Psoas muscle (tissue), 8 donors: ENCODE results near the gene CD300LF. TPM values are rescaled to one million over a fixed set of nuclear protein-coding genes. Genes with fewer than 3 reads are reported as not detected.
A peak's percentile ranks its signal among the peaks of the same experiment; 100 is the strongest.

Experiments used
- ATAC-seq, 4 donors: fragments of 200-7000 bp; cut with Tn5 transposase; one replicate each; pipeline ENCODE4 v1.9.1; 2020; ENCODE audit warnings: moderate library complexity in 3 of 4, mild to moderate bottlenecking in 2 of 4
- DNase-seq, 2 donors: peaks; one replicate each; pipeline ENCODE4 v3.0.0-alpha.2; 2020
- H3K27ac ChIP-seq: fragments of 200-600 bp; one replicate; pipeline ENCODE4 v1.8.0; 2022
- H3K27me3 ChIP-seq, 3 donors: fragments of 200-600 bp in 1 of 3; one replicate each; pipeline versions ENCODE4 v1.6.1 to v1.8.0; 2013 to 2022; ENCODE audit warnings: low read length in 2 of 3, mild to moderate bottlenecking in 2 of 3, moderate library complexity in 1 of 3; ENCODE audit not compliant: insufficient read depth in 3 of 3
- H3K36me3 ChIP-seq, 2 donors: fragments of 200-600 bp in 1 of 2; one replicate each; pipeline versions ENCODE4 v1.6.1 to v1.8.0; 2013 to 2022; ENCODE audit warnings: low read depth in 1 of 2, mild to moderate bottlenecking in 1 of 2, moderate library complexity in 1 of 2; ENCODE audit not compliant: insufficient read depth in 1 of 2
- H3K4me1 ChIP-seq: fragments of 200-600 bp; one replicate; pipeline ENCODE4 v1.8.0; 2022
- H3K4me3 ChIP-seq: fragments of 200-600 bp; one replicate; pipeline ENCODE4 v1.8.0; 2022; ENCODE audit warnings: mild to moderate bottlenecking
- H3K9me3 ChIP-seq: fragments of 200-600 bp; one replicate; pipeline ENCODE4 v1.8.0; 2022
- WGBS, 3 donors: extraction: QIAGEN DNeasy Blood & Tissue Kit; methylation state at CpG; one replicate each; pipeline versions ENCODE4 v1.1.6 to v1.1.7; 2013; 5-methylcytosine and 5-hydroxymethylcytosine counted together
- intact Hi-C, 2 donors: fragments of 100-400 bp; cut with DNase I; formaldehyde crosslinking; loops; one replicate each; pipeline versions ENCODE4 v1.11.0 to v1.14.2; 2022
- polyA plus RNA-seq, 3 donors: library from polyadenylated mRNA; stranded (reverse); fragments of 200-250 nt; gene quantifications; one replicate each; pipeline ENCODE4 v1.2.3, GENCODE V29; 2013
- total RNA-seq, 4 donors: library from RNA; stranded (reverse); fragmentation: NEBNext Ultra II Directional in 2 of 4; extraction: Animal tissue kit (Norgen Biotek cat#: 25700) in 2 of 4; gene quantifications; one replicate each; pipeline versions ENCODE4 v1.2.1 to v1.2.4, GENCODE V29; 2021 to 2023
- TF ChIP-seq, protein P1 (sequence below): fragments of 200-600 bp; IDR thresholded peaks from one replicate; pipeline ENCODE4 v1.8.0; 2022; ENCODE audit warnings: antibody characterized with exemption
- donor health status: healthy with polysubstance abuse.
- donor health status: DM: no; HTN: no; CAD: no; lungs with moderate emphysema.
- donor health status: Bipolar disorder and iron deficiency.
- donor health status: healthy.
- donor health status: DM: yes; HTN: yes; CAD: no.
- donor health status: DM: no; HTN: no; CAD: no.
- donor health status: DM: no; HTN: no; CAD: no.
- donor health status: DM: yes; HTN: yes; CAD: no.

CD300LF gene
- total and polyA plus RNA-seq, 7 donors: 0.09 to 0.39 (median 0.24) TPM; not detected in 3

DNA sequence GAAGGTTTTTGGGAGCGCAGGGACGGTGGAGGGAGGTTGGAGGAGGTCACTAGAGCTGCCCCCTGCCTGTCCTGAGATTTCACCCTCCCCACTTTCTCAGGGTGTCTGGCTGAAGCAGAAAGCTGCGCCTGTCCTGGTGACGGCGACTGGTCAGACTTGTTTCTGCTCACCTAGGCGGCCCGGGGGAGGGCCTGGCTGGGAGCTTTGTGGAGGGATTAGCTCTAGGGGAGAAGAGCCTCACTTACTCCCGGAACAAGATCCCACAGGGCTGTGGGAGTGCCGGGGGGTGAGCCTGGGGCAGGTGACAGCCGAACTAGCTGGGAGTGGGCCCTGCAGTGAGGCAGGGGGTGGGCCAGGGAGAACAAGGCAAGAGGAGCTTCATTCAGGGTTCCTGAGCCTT lies 47.2 kb upstream of the CD300LF start:
- H3K27ac ChIP-seq: no peak overlapping the region
- 77 to 91% (median 82%) methylated on average over 10 of the region's 10 CpGs for WGBS, 3 donors

DNA sequence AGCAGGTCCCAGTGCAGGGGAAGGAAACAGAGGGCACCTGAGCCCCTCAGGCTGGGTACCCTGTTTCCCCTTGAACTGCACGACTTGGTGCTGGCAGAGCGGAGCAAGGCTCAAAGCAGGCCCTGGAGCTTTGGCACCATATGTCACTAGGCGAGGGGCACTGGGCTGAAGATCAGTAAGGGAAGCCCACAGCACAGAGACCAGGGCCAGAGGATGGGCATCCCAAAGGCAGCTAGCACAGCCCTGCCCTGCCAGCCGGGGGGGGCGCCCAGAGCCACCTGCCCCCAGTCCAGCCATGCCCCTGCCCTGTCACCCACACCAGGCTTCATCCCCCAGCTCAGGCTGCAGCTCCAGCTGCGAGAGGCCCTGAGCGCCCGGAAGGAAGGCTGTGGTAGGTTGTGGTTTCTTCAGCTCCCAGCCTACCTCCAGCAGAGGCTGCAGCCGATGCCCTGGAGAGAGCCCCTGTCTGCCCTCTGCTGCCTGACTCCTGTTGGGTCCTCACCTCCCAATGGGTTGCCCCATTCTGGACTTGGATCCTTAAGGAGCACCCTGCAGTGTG lies 46.6 kb upstream of the CD300LF start:
- intact Hi-C loops: no loop called here

More for the DNA sequence above, 47.2 kb upstream of the CD300LF start:
- Histone ChIP-seq H3K4me1 (peaks cover 10% of the 10 kb centered on the region), H3K4me3 (no peak overlapping the region), H3K9me3 (no peaks in the 10 kb centered on the region), H3K27me3 (no peaks in the 10 kb centered on the region), H3K36me3 (no peaks in the 10 kb centered on the region)
- TF ChIP-seq, protein P1, sequence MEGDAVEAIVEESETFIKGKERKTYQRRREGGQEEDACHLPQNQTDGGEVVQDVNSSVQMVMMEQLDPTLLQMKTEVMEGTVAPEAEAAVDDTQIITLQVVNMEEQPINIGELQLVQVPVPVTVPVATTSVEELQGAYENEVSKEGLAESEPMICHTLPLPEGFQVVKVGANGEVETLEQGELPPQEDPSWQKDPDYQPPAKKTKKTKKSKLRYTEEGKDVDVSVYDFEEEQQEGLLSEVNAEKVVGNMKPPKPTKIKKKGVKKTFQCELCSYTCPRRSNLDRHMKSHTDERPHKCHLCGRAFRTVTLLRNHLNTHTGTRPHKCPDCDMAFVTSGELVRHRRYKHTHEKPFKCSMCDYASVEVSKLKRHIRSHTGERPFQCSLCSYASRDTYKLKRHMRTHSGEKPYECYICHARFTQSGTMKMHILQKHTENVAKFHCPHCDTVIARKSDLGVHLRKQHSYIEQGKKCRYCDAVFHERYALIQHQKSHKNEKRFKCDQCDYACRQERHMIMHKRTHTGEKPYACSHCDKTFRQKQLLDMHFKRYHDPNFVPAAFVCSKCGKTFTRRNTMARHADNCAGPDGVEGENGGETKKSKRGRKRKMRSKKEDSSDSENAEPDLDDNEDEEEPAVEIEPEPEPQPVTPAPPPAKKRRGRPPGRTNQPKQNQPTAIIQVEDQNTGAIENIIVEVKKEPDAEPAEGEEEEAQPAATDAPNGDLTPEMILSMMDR: no peak
- no peak for ATAC-seq
- intact Hi-C loops: no loop called here
- no peak for DNase-seq

DNA sequence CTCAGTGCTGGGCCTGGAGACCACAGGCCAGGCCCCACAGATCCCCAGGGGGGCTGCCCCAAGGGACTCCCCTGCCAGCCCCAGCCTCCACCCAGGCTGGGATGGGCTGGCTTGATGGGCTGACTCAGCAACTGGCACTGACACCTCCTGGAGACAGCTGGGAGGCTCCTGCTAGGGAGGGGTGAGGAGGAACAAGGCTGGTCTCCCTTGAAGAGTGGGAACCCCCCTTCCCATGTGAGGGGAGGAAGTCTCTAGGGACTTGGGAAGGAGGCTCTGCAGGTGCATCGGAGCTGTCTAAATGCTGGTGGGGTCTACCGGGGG lies 46.1 kb upstream of the CD300LF start:
- no peak overlapping the region for H3K4me3 ChIP-seq
- H3K27ac ChIP-seq: no peak overlapping the region
- DNase-seq (no peak), ATAC-seq (peak; percentile 47 to 72 (median 64))
- H3K36me3 ChIP-seq: no peaks in the 10 kb centered on the region
- intact Hi-C loops: no loop called here
- 21 to 64% (median 46%) methylated on average over 2 of the region's 2 CpGs for WGBS, 3 donors
- no peaks in the 10 kb centered on the region for H3K27me3 ChIP-seq
- TF ChIP-seq, protein P1: no peak
- no peaks in the 10 kb centered on the region for H3K9me3 ChIP-seq
- H3K4me1 ChIP-seq: peaks cover 10% of the 10 kb centered on the region

More for the DNA sequence above, 46.6 kb upstream of the CD300LF start:
- H3K27me3 ChIP-seq: no peaks in the 10 kb centered on the region
- no peak overlapping the region for H3K4me3 ChIP-seq
- H3K9me3 ChIP-seq: no peaks in the 10 kb centered on the region
- DNase-seq: no peak
- H3K36me3 ChIP-seq: no peaks in the 10 kb centered on the region
- ATAC-seq: no peak
- H3K27ac ChIP-seq: no peak overlapping the region
- H3K4me1 ChIP-seq: peaks cover 10% of the 10 kb centered on the region
- TF ChIP-seq, protein P1: no peak
- 62 to 77% (median 72%) methylated on average over 9 of the region's 9 CpGs for WGBS, 3 donors

DNA sequence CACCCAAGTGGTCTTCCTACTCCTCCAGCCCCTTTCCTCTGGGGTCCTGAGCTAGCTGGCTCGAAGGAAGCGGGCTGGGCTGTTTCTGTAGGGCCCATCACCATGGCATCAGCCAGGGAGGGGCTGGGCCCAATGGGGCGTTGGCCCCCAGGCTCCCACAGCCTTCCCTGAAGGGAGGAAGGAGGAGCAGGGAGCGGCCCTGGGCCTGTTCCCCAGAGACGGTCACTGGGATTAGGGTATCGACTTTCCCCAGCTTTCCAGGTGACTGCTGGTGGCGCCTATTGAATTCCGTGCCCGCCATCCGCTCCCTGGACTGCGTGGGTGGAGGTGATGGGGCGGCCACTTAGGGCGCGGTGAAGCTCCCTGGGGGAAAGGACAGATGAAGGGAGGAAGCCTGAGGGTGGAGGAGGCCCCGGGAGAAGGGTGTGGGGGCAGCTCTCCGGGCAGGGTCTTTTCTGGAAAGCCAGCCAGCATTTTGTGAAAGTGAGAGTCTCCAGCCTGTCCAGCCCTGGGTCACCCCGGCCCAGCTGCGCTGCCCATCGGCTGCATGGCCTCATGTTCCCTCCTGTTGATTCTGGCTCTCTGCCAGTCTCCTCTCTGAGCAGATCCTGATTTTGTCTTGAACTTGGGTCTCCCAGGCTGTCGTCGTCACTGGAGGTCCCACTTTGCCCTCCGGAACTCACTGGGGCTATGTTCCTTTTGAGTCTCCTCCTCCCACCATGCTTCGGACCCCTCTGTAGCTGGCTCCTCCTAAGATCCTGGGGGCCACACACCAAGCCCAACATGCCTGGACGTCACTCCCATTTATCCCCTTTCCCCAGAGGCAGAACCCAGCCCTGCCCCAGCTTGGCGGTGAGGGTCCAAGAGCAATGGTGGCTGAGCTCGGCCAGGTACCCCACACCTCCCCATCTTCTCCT lies 45.5 kb upstream of the CD300LF start:
- Histone ChIP-seq H3K4me3 (peak overlapping the region; percentile 2), H3K27me3 (peaks cover 0 to 4% (median 0%) of the 10 kb centered on the region in 3 donors), H3K9me3 (no peaks in the 10 kb centered on the region), H3K36me3 (no peaks in the 10 kb centered on the region), H3K4me1 (peaks cover 10% of the 10 kb centered on the region), H3K27ac (no peak overlapping the region)
- TF ChIP-seq, protein P1: no peak
- ATAC-seq (peak in 2 of 4 donors; percentile 7 to 36), DNase-seq (no peak)
- intact Hi-C loops: no loop called here
- WGBS, 3 donors: 36 to 51% (median 45%) methylated on average over 24 to 26 of the region's 26 CpGs
